HG02981 (cell line): ENCODE measurements around the gene HHIPL2.
A peak's percentile ranks its signal among the peaks of the same experiment; 100 is the strongest.

Source experiments
- ATAC-seq: cut with Tn5 transposase; IDR thresholded peaks from one replicate; pipeline ENCODE4 v1.9.1; 2021; ENCODE audit warnings: mild to moderate bottlenecking, moderate library complexity; ENCODE audit not compliant: unreplicated experiment

Gene HHIPL2

DNA sequence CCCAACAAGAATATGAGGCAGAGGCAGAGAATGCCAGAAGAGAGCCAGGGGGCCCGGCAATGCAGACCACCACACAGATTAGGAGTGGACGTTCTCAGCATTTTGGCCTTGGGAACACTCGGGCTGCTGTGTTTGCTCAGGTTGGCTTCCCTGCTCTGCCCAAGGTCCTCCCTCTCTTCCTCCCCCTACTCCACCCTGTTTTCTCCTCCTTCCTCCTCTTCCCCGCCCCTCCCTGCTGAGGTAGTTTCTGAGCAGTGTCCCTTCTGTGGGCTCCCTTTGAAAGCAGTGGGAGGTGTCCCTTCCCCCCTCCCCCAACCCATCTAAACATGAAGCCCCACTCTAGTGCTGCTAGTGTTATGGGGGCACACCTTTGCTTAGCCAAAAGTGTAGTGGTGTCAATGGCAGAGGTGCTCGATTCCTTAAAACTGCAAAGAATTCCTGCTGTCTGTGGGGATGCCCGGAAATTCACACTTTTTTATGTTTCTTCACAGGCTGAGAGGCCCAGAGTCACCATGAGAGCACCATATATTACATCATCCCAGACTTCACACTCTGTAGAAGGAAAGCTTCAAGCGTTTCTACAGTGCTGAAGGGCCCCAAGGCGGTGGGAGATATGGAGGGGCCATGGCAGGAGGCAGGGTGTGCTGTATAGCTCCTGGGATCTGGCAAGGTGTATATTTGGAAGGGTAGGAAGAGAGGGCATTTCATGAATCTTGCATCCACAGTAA, at the start of gene HHIPL2:
TSS of gene HHIPL2 (minus strand) at position 161 of the 728 bp plus-strand sequence. CDS start at position 101, 60 bp downstream.
- no peak for ATAC-seq

DNA sequence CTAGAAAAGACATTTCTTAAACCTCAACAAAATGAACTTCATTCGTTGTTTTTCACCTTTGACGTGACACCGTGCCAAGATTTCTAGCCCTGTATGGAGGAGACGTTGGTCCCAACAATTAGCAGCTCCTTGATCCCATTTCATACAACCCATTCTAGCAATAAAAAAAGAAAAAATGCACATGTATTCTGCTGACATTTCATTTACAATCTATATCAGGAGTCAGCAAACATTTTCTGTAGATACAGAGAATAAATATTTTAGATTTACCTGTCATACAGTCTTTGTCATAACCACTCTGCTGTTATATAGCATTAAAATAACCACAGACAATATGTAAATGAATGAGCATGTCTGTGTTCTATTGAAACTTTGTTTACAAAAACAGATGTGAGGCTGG, 48.8 kb upstream of the HHIPL2 start:
- ATAC-seq = no peak

GRCh38 chr1:222594789-222595188, 46.9 kb upstream of the HHIPL2 start:
- ATAC-seq = no peak

- ATAC-seq = no peak
Measured at GRCh38 chr1:222592171-222592570, 44.3 kb upstream of the HHIPL2 start.

GRCh38 chr1:222589462-222590302, 41.8 kb upstream of the HHIPL2 start, which contains the start of gene TAF1A:
TSS of gene TAF1A (minus strand) at chr1:222589933.
- peak; percentile 99 for ATAC-seq

- ATAC-seq = no peak
Measured at GRCh38 chr1:222588135-222588534, 40.2 kb upstream of the HHIPL2 start.

GRCh38 chr1:222586842-222587241, 38.9 kb upstream of the HHIPL2 start:
- ATAC-seq = no peak

DNA sequence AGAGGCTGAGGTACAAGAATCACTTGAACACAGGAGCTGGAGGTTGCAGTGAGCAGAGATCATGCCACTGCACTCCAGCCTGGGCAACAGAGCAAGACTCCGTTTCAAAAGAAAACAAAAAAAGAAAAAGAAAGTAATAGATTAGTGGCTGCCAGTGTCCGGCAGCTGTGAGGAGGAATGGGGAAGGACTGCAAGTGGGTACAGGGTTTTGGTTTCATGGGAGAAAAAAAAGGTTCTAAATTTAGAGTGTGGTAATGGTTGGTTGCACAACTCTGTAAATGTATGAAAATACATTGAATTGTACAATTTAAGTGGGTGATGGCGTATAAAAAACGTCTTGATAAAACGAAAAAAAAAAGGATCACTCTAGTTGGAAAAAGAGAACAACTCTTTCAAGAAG, 35.2 kb upstream of the HHIPL2 start:
- peak; percentile 83 for ATAC-seq

DNA sequence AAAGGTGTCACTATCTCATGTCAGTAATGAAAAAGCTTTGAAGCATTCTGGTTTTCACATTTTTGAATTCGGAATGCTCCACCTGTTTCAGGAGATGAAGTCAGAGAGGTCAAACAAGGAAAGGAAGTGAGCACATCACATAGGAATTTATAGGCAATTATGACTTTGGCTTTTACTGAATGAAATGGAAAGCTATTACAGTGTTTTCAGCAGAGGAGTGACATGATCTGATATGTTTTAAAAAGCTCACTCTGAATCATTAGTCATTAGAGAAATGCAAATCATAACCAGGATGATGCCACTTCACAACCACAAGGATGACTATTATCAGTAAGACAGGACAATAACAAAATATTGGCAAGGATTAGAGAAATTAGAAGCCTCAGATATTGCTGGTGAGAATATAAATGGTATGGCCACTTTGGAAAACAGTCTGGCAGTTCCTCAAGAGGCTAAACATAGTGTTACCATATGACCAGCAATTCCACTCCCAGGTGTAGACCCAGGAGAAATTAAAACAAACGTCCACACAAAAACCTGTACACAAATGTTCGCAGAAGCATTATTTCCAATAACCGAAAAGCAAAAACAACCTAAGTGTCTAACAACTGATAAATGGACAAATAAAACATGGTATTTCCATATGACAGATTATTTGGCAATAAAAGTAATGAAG, 34.3 kb upstream of the HHIPL2 start:
- ATAC-seq = peak; percentile 73

- no peak for ATAC-seq
Measured at GRCh38 chr1:222579316-222579715, 31.4 kb upstream of the HHIPL2 start.

- ATAC-seq = no peak
Measured at GRCh38 chr1:222570837-222571236, 22.9 kb upstream of the HHIPL2 start.

DNA sequence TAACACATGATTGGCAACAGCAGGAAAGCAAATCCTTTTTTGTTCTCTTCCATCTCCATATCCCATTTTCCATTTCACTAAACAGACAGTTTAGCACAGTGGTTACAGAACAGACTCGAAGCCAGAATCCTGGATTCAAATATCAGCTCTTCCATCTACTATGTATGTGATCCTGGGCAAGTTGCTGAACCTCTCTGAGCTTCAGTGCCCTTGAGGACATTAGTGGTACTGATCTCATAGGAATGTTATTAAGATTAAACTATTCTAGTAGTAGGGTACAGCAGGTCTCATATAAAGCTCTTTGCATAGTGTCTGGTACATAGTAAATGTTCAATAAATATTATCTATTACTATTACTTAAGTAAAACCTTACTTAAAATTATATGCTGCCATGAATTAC, 13.8 kb upstream of the HHIPL2 start:
- ATAC-seq = no peak

DNA sequence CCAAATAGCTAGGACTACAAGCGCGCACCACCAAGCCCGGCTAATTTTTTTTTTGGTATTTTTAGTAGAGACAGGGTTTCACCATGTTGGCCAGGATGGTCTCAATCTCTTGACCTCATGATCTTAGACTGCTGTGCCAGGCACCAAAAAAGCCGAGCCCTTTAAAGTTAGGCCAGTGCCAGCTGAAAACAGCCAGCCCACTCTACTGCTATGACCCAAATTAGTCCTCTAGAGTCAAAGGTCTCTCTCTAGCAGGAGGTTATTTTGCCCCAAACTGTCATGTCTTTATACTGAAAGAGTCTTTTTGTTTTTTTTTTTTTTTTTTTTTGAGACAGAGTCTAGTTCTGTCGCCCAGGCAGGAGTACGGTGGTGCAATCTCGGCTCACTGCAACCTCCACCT, 9.7 kb upstream of the HHIPL2 start:
- no peak for ATAC-seq

DNA sequence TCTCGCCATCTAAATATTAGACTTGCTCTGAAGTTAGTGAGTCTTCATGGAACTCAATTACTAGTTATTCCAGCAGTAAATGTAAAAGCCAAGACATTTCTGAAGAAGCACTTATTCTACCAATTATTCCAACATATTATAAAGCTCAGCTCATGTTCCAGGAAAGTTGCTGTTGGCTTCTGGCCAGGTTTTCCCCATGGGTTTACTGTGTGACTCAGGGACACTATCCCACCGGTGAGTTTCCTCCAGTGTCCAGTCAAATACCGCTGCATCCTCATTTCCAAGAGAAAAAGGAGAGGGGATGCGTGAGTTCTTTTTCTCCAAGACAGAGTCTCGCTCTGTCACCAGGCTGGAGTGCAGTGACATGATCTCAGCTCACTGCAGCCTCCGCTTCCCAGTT, 9.2 kb upstream of the HHIPL2 start:
- no peak for ATAC-seq

- no peak for ATAC-seq
Measured at GRCh38 chr1:222555992-222556615, 8.2 kb upstream of the HHIPL2 start.

DNA sequence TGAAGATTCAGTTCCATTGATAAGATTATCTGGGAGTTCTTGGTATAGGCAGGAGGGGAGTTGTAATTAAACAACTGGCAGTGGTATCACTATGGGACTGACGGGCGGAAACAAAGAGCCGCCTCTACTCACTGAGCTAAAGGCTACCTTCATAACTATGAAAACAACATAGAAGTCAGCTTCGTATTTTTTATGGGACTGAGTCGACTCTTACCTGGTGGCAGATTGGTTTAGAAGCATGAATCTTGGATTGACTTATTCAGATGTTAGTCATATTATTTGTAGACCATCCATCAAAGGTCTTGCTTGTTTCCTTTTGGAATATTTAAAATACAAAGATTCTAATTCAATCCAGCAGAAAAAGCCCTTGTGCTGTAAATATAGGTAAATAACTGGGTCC, 6.3 kb upstream of the HHIPL2 start:
- no peak for ATAC-seq

GRCh38 chr1:222552882-222553281, 5.0 kb upstream of the HHIPL2 start:
- no peak for ATAC-seq

- ATAC-seq = no peak
Measured at GRCh38 chr1:222547260-222547614, 667 bp downstream of the HHIPL2 start.

DNA sequence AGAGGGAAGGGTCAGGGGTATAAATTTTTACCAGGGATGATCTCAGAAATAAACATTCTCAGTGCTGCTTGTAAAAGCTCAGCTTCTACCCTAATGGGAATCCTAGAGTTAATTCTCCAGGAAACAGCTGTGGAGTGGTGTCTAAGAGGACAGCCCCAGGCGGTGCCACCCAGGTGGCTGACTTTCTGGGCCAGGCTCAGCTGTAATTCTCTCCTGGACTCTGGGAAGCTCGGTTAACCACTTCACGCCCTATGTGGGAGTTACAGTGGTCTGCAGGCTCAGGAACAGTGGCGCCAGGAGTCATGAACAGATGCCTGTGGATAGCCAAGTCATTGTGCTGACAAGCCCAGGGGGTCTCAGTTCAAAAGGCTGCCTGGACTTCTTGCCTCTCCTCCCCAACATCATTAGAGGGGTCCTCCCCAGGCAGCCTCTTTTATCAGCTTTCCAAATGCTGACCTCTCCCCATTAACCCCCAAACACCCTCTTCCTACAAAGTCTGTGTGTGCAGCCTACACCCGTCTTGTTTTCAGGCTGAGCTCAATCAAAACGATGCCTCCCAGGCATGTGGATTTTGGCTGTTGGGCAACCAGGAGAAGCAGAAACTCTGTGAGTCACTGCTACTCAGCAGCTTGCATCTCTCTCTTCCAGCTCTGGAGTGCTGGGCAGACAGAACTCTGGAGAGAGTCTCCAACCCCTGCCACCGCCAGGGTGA, 1.2 kb downstream of the HHIPL2 start:
- ATAC-seq = no peak

- no peak for ATAC-seq
Measured at GRCh38 chr1:222546091-222546490, 1.8 kb downstream of the HHIPL2 start.

DNA sequence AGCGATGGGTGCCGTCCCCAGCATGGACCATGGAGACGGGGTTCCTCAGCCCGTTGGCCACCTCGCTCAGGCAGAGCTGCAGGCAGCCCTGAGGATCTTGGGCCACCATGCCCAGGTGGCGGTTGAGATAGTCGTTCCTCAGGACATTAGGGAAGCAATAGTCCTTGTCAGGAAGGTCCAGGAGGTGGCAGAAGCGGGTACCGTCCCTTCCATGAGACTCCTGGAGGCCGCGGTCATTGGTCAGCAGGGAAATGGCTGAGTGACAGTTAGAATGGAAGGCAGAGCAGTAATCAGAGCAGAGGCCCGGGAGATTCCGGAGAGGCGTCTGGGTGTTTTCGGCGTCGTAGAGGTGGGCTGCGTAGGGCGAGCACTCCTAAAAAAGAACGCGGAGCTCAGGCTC, 4.1 kb downstream of the HHIPL2 start:
- no peak for ATAC-seq
